HEK293 (cell line): ENCODE results near the gene COA1.

ENCODE experiments used
- CTCF ChIA-PET: fragments of 350-600 bp; formaldehyde crosslinking; extraction: SDS; loops from one replicate; lab custom pipeline; 2021; ENCODE audit warnings: antibody characterized with exemption; lab: Yijun Ruan, JAX
- POLR2A ChIA-PET: fragments of 300-600 bp; formaldehyde crosslinking; extraction: SDS; loops from one replicate; lab custom pipeline; 2020; ENCODE audit warnings: antibody characterized with exemption, inconsistent platforms; lab: Yijun Ruan, JAX
- H3K27ac ChIP-seq: fragments of 200-500 bp; sonication (Bioruptor generic); 2 replicates; pipeline ENCODE4 v1.5.1; 2014; ENCODE audit warnings: low read depth, low read length, control low read depth, inconsistent platforms; ENCODE audit errors: extremely low read depth
- H3K36me3 ChIP-seq, 2 experiments: fragments of 200-500 bp in 1 of 2; sonication (Bioruptor generic) in 1 of 2; 1 replicate in 1 of 2; 2 replicates in 1 of 2; pipeline ENCODE4 v1.5.1; 2014 to 2017; ENCODE audit warnings: inconsistent platforms in 2 of 2, low read length in 2 of 2; ENCODE audit not compliant: control insufficient read depth in 2 of 2, insufficient read depth in 1 of 2
- H3K4me1 ChIP-seq: fragments of 200-500 bp; sonication (Bioruptor generic); 2 replicates; pipeline ENCODE4 v1.5.1; 2014; ENCODE audit warnings: mild to moderate bottlenecking, low read length, inconsistent platforms; ENCODE audit not compliant: control insufficient read depth, insufficient read depth
- H3K4me3 ChIP-seq: 2 replicates; pipeline ENCODE4 v1.5.1; 2011; ENCODE audit warnings: low read depth, mild to moderate bottlenecking, control low read depth, low read length, moderate library complexity
- H3K9me3 ChIP-seq: fragments of 200-500 bp; sonication (Bioruptor generic); 2 replicates; pipeline ENCODE4 v1.5.1; 2014; ENCODE audit warnings: low read depth, low read length, inconsistent platforms; ENCODE audit not compliant: control insufficient read depth, insufficient read depth
- GFI1B ChIP-seq: fragments of 450-650 bp; formaldehyde crosslinking; IDR thresholded peaks from 2 replicates; pipeline ENCODE4 v1.5.1; 2016; ENCODE audit warnings: missing biosample characterization, missing genetic modification characterization
- IKZF3 ChIP-seq: fragments of 450-650 bp; IDR thresholded peaks from 2 replicates; pipeline ENCODE4 v1.5.0; 2018; ENCODE audit warnings: missing biosample characterization, mild to moderate bottlenecking, missing genetic modification characterization, moderate library complexity
- KLF10 ChIP-seq: fragments of 450-650 bp; IDR thresholded peaks from 2 replicates; pipeline ENCODE4 v1.5.1; 2018; ENCODE audit warnings: missing biosample characterization, mild to moderate bottlenecking, missing genetic modification characterization
- KLF9 ChIP-seq: fragments of 450-650 bp; formaldehyde crosslinking; IDR thresholded peaks from 2 replicates; pipeline ENCODE4 v1.5.1; 2016; ENCODE audit warnings: missing biosample characterization, missing genetic modification characterization, low read depth
- MEIS1 ChIP-seq: sonication (generic); formaldehyde crosslinking; IDR thresholded peaks from 2 replicates; pipeline ENCODE4 v1.8.1; 2022; ENCODE audit warnings: missing genetic modification reagents, mild to moderate bottlenecking, borderline replicate concordance
- MZF1 ChIP-seq: fragments of 450-650 bp; formaldehyde crosslinking; IDR thresholded peaks from 2 replicates; pipeline ENCODE4 v1.5.1; 2017; ENCODE audit warnings: missing biosample characterization, missing genetic modification characterization, borderline replicate concordance
- ZBTB20 ChIP-seq: fragments of 450-650 bp; formaldehyde crosslinking; IDR thresholded peaks from 2 replicates; pipeline ENCODE4 v1.5.1; 2016; ENCODE audit warnings: missing biosample characterization, missing genetic modification characterization
- ZFHX2 ChIP-seq: fragments of 450-650 bp; formaldehyde crosslinking; conservative IDR thresholded peaks from 2 replicates; pipeline ENCODE4 v1.5.1; 2016; ENCODE audit warnings: missing biosample characterization, missing genetic modification characterization
- ZFP37 ChIP-seq: fragments of 450-650 bp; formaldehyde crosslinking; IDR thresholded peaks from 2 replicates; pipeline ENCODE4 v1.5.1; 2016; ENCODE audit warnings: missing biosample characterization, missing genetic modification characterization
- ZIC2 ChIP-seq: fragments of 450-650 bp; formaldehyde crosslinking; IDR thresholded peaks from 2 replicates; pipeline ENCODE4 v1.5.1; 2016; ENCODE audit warnings: missing biosample characterization, missing genetic modification characterization
- ZNF133 ChIP-seq: fragments of 450-650 bp; formaldehyde crosslinking; IDR thresholded peaks from 2 replicates; pipeline ENCODE4 v1.5.1; 2016; ENCODE audit warnings: missing biosample characterization, missing genetic modification characterization
- ZNF157 ChIP-seq: fragments of 450-650 bp; formaldehyde crosslinking; IDR thresholded peaks from 2 replicates; pipeline ENCODE4 v1.5.1; 2016; ENCODE audit warnings: missing biosample characterization, missing genetic modification characterization
- ZNF16 ChIP-seq: fragments of 450-650 bp; formaldehyde crosslinking; IDR thresholded peaks from 2 replicates; pipeline ENCODE4 v1.5.1; 2016; ENCODE audit warnings: low read depth, missing biosample characterization, missing genetic modification characterization
- ZNF214 ChIP-seq: fragments of 450-650 bp; formaldehyde crosslinking; IDR thresholded peaks from 2 replicates; pipeline ENCODE4 v1.5.1; 2017; ENCODE audit warnings: missing biosample characterization, mild to moderate bottlenecking, missing genetic modification characterization, borderline replicate concordance
- ZNF248 ChIP-seq: fragments of 450-650 bp; formaldehyde crosslinking; IDR thresholded peaks from 2 replicates; pipeline ENCODE4 v1.5.1; 2017; ENCODE audit warnings: missing biosample characterization, missing genetic modification characterization
- ZNF302 ChIP-seq: fragments of 450-650 bp; formaldehyde crosslinking; IDR thresholded peaks from 2 replicates; pipeline ENCODE4 v1.5.1; 2016; ENCODE audit warnings: missing biosample characterization, missing genetic modification characterization, low read depth
- ZNF366 ChIP-seq: fragments of 450-650 bp; formaldehyde crosslinking; conservative IDR thresholded peaks from 2 replicates; pipeline ENCODE4 v1.5.1; 2016; ENCODE audit warnings: missing biosample characterization, missing genetic modification characterization
- ZNF404 ChIP-seq: fragments of 450-650 bp; formaldehyde crosslinking; IDR thresholded peaks from 2 replicates; pipeline ENCODE4 v1.5.1; 2017; ENCODE audit warnings: missing biosample characterization, missing genetic modification characterization
- ZNF416 ChIP-seq: fragments of 450-650 bp; formaldehyde crosslinking; IDR thresholded peaks from 2 replicates; pipeline ENCODE4 v1.5.1; 2016; ENCODE audit warnings: missing biosample characterization, missing genetic modification characterization
- ZNF473 ChIP-seq: fragments of 450-650 bp; formaldehyde crosslinking; IDR thresholded peaks from 2 replicates; pipeline ENCODE4 v1.5.1; 2017; ENCODE audit warnings: missing biosample characterization, missing genetic modification characterization
- ZNF514 ChIP-seq: fragments of 450-650 bp; formaldehyde crosslinking; IDR thresholded peaks from 2 replicates; pipeline ENCODE4 v1.5.1; 2016; ENCODE audit warnings: missing biosample characterization, missing genetic modification characterization
- ZNF544 ChIP-seq: fragments of 450-650 bp; formaldehyde crosslinking; IDR thresholded peaks from 2 replicates; pipeline ENCODE4 v1.5.0; 2017; ENCODE audit warnings: missing biosample characterization, missing genetic modification characterization
- ZNF624 ChIP-seq: fragments of 450-650 bp; formaldehyde crosslinking; IDR thresholded peaks from 2 replicates; pipeline ENCODE4 v1.5.1; 2017; ENCODE audit warnings: missing biosample characterization, missing genetic modification characterization
- ZNF677 ChIP-seq: fragments of 450-650 bp; IDR thresholded peaks from 2 replicates; pipeline ENCODE4 v1.5.0; 2018; ENCODE audit warnings: missing biosample characterization, mild to moderate bottlenecking, missing genetic modification characterization, moderate library complexity
- ZNF707 ChIP-seq: fragments of 450-650 bp; formaldehyde crosslinking; IDR thresholded peaks from 2 replicates; pipeline ENCODE4 v1.5.1; 2016; ENCODE audit warnings: missing biosample characterization, missing genetic modification characterization
- ZNF776 ChIP-seq: fragments of 450-650 bp; formaldehyde crosslinking; IDR thresholded peaks from 2 replicates; pipeline ENCODE4 v1.5.0; 2017; ENCODE audit warnings: missing biosample characterization, missing genetic modification characterization, borderline replicate concordance
- ZNF843 ChIP-seq: fragments of 450-650 bp; formaldehyde crosslinking; IDR thresholded peaks from 2 replicates; pipeline ENCODE4 v1.5.1; 2016; ENCODE audit warnings: missing biosample characterization, missing genetic modification characterization
- ZXDB ChIP-seq: fragments of 450-650 bp; formaldehyde crosslinking; IDR thresholded peaks from 2 replicates; pipeline ENCODE4 v1.5.1; 2016; ENCODE audit warnings: missing biosample characterization, missing genetic modification characterization
- TF ChIP-seq, protein P1 (sequence below): fragments of 450-650 bp; formaldehyde crosslinking; IDR thresholded peaks from 2 replicates; pipeline ENCODE4 v1.5.1; 2017; ENCODE audit warnings: missing biosample characterization, missing genetic modification characterization
- TF ChIP-seq, protein P2 (sequence below): fragments of 450-650 bp; formaldehyde crosslinking; IDR thresholded peaks from 2 replicates; pipeline ENCODE4 v1.5.1; 2016; ENCODE audit warnings: missing biosample characterization, missing genetic modification characterization
- TF ChIP-seq, protein P3 (sequence below): sonication (generic); formaldehyde crosslinking; IDR thresholded peaks from 2 replicates; pipeline ENCODE4 v1.8.1; 2022; ENCODE audit warnings: mild to moderate bottlenecking, moderate library complexity, missing genetic modification reagents
- TF ChIP-seq, protein P4 (sequence below): fragments of 450-650 bp; formaldehyde crosslinking; IDR thresholded peaks from 2 replicates; pipeline ENCODE4 v1.5.1; 2016; ENCODE audit warnings: missing biosample characterization, missing genetic modification characterization
- TF ChIP-seq, protein P5 (sequence below): fragments of 450-650 bp; formaldehyde crosslinking; IDR thresholded peaks from 2 replicates; pipeline ENCODE4 v1.5.1; 2016; ENCODE audit warnings: missing biosample characterization, missing genetic modification characterization, low read depth

COA1 gene

DNA sequence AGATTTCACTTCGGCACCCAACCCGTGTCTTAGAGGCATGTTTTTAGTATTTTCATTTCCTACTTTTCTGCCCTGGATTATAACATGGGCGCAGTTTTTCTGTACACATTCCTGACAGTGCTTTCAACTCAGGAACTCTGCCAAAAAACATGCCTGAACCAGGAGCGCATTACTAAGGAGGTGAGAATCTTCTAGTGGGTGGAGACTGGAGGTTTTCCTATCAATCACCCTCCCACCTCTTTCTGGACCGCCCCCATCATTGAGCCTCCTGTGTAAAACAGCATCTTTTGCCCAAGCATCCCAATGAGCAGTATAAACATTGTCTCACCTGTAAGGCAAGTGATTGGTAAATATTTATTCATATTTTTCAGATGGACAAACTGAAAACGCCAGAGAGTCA lies 93.2 kb downstream of the COA1 start (continued):
- TF ChIP-seq, protein P1, sequence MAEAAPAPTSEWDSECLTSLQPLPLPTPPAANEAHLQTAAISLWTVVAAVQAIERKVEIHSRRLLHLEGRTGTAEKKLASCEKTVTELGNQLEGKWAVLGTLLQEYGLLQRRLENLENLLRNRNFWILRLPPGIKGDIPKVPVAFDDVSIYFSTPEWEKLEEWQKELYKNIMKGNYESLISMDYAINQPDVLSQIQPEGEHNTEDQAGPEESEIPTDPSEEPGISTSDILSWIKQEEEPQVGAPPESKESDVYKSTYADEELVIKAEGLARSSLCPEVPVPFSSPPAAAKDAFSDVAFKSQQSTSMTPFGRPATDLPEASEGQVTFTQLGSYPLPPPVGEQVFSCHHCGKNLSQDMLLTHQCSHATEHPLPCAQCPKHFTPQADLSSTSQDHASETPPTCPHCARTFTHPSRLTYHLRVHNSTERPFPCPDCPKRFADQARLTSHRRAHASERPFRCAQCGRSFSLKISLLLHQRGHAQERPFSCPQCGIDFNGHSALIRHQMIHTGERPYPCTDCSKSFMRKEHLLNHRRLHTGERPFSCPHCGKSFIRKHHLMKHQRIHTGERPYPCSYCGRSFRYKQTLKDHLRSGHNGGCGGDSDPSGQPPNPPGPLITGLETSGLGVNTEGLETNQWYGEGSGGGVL (tag by site-specific recombination): no peak
- no peak for TF ChIP-seq ZNF473 (tag by site-specific recombination)
- no peak for TF ChIP-seq ZNF214 (tag by site-specific recombination)
- no peak for TF ChIP-seq ZNF248 (tag by site-specific recombination)
- TF ChIP-seq ZFHX2: peak; percentile 44; the same call in 1 of the 2 replicates

DNA sequence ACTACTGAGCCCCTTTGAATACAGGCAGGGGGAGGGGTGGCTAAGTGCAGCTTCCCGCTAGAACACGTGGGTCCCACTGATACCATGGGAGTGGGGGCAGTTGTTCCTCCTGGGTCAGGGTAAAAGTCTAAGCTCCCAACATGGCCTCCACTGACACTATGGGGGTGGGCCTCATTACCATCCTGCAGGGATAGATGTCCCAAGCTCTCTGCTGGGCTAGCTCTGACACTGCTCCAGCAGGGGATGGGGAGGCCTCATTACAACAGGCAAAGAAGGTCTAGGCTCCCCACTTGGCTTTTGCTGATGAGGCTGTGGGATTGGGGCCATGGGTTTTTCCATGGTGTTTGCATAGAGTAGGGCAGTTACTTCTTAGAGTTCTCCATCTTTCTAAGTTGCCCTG lies 94.9 kb downstream of the COA1 start:
- no peaks in the 10 kb centered on the region for H3K4me1 ChIP-seq

DNA sequence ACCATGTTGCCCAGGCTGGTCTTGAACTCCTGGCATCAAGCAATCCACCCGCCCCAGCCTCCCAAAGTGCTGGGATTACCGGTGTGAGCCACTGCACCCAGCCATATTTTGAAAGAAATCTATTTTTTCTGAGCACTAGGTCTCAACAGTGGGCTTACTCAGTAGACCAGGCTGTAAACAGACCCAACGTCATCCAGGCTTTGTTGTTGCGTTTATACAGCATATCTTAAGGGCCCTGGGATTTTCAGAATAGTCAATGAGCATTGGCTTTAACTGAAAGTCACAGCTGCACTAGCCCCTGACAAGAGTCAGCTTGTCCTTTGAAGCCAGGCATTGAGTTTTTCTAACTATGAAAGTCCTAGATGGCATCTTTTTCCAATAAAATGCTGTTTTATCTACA lies 96.6 kb downstream of the COA1 start:
- Histone ChIP-seq H3K4me3 (no peak overlapping the region), H3K4me1 (no peaks in the 10 kb centered on the region), H3K36me3 (peaks cover 14 to 67% of the 10 kb centered on the region in 2 experiments), H3K27ac (no peak overlapping the region), H3K9me3 (no peaks in the 10 kb centered on the region)
- ChIA-PET POLR2A (no interaction called here), CTCF (interaction anchor here (2.2 kb wide), 1 partner anchor 67 kb away, joined by 6 read pairs; no protein-coding TSS in a partner anchor)
- TF ChIP-seq, protein P2, sequence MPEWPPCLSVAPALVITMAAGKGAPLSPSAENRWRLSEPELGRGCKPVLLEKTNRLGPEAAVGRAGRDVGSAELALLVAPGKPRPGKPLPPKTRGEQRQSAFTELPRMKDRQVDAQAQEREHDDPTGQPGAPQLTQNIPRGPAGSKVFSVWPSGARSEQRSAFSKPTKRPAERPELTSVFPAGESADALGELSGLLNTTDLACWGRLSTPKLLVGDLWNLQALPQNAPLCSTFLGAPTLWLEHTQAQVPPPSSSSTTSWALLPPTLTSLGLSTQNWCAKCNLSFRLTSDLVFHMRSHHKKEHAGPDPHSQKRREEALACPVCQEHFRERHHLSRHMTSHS: no peak
- TF ChIP-seq, protein P3, sequence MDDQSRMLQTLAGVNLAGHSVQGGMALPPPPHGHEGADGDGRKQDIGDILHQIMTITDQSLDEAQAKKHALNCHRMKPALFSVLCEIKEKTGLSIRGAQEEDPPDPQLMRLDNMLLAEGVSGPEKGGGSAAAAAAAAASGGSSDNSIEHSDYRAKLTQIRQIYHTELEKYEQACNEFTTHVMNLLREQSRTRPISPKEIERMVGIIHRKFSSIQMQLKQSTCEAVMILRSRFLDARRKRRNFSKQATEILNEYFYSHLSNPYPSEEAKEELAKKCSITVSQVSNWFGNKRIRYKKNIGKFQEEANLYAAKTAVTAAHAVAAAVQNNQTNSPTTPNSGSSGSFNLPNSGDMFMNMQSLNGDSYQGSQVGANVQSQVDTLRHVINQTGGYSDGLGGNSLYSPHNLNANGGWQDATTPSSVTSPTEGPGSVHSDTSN (CRISPR knock-in tag): no peak
- TF ChIP-seq, protein P4, sequence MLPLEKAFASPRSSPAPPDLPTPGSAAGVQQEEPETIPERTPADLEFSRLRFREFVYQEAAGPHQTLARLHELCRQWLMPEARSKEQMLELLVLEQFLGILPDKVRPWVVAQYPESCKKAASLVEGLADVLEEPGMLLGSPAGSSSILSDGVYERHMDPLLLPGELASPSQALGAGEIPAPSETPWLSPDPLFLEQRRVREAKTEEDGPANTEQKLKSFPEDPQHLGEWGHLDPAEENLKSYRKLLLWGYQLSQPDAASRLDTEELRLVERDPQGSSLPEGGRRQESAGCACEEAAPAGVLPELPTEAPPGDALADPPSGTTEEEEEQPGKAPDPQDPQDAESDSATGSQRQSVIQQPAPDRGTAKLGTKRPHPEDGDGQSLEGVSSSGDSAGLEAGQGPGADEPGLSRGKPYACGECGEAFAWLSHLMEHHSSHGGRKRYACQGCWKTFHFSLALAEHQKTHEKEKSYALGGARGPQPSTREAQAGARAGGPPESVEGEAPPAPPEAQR (tag by site-specific recombination): no peak
- TF ChIP-seq ZNF544 (tag by site-specific recombination) (no peak), ZBTB20 (tag by site-specific recombination) (no peak), ZNF302 (no peak), ZNF776 (tag by site-specific recombination) (no peak), ZNF404 (no peak), ZNF157 (no peak), ZNF624 (tag by site-specific recombination) (no peak), ZIC2 (no peak), ZFP37 (tag by site-specific recombination) (no peak)

More for the DNA sequence above, 94.9 kb downstream of the COA1 start:
- H3K36me3 ChIP-seq: peaks cover 28 to 73% of the 10 kb centered on the region in 2 experiments
- H3K4me3 ChIP-seq: no peak overlapping the region
- H3K9me3 ChIP-seq: no peaks in the 10 kb centered on the region
- ChIA-PET POLR2A (no interaction called here), CTCF (interaction anchor here (0.5 to 2.2 kb wide), 4 partner anchors 10 to 65 kb away, joined by 3 to 6 read pairs (median 4); partner anchors contain the start of gene STK17A)
- no peak for TF ChIP-seq ZNF416 (tag by site-specific recombination)
- TF ChIP-seq KLF9: no peak
- TF ChIP-seq ZXDB (tag by site-specific recombination): no peak
- TF ChIP-seq KLF10 (tag by site-specific recombination): no peak
- no peak for TF ChIP-seq ZNF366
- no peak for TF ChIP-seq GFI1B (tag by site-specific recombination)
- no peak for TF ChIP-seq ZNF677 (tag by site-specific recombination)
- TF ChIP-seq ZNF514 (tag by site-specific recombination): no peak
- TF ChIP-seq ZNF707 (tag by site-specific recombination): no peak
- TF ChIP-seq, protein P5, sequence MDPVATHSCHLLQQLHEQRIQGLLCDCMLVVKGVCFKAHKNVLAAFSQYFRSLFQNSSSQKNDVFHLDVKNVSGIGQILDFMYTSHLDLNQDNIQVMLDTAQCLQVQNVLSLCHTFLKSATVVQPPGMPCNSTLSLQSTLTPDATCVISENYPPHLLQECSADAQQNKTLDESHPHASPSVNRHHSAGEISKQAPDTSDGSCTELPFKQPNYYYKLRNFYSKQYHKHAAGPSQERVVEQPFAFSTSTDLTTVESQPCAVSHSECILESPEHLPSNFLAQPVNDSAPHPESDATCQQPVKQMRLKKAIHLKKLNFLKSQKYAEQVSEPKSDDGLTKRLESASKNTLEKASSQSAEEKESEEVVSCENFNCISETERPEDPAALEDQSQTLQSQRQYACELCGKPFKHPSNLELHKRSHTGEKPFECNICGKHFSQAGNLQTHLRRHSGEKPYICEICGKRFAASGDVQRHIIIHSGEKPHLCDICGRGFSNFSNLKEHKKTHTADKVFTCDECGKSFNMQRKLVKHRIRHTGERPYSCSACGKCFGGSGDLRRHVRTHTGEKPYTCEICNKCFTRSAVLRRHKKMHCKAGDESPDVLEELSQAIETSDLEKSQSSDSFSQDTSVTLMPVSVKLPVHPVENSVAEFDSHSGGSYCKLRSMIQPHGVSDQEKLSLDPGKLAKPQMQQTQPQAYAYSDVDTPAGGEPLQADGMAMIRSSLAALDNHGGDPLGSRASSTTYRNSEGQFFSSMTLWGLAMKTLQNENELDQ: no peak
- no peak for TF ChIP-seq IKZF3
- TF ChIP-seq ZNF843 (tag by site-specific recombination): no peak
- no peak for TF ChIP-seq MZF1 (tag by site-specific recombination)
- TF ChIP-seq ZNF16 (tag by site-specific recombination): no peak
- TF ChIP-seq MEIS1 (CRISPR knock-in tag): no peak
- no peak for TF ChIP-seq ZNF776 (tag by site-specific recombination)
- TF ChIP-seq ZNF133 (tag by site-specific recombination): no peak
- H3K27ac ChIP-seq: no peak overlapping the region
